ENCODE data around the gene GPR108.

- TF ChIP-seq CTCF (IDR thresholded peaks at IDR 0.05) (peak in 1 of 4 experiments; percentile 4), POLR2A (IDR thresholded peaks at IDR 0.05) (peak; percentile 52 to 66), POLR2AphosphoS5 (IDR thresholded peaks at IDR 0.05) (peak; percentile 62), EP300 (IDR thresholded peaks at IDR 0.05) (no peak)
Measured at GRCh38 chr19:6737284-6737872, at the start of gene GPR108.
